Measurements from ENCODE around the gene SLC25A26. TPM values are rescaled to one million over a fixed set of nuclear protein-coding genes. Genes with fewer than 3 reads are reported as not detected.
"Not testable (repeated sequence)": the region's sequence is repeated elsewhere in the genome, so short reads cannot be mapped to it uniquely, and the experiment has no call there.

SLC25A26 gene
- polyA plus RNA-seq, 1 donor (not counting 4 experiments of a cell fraction or from before 2014, with no cell fraction given) = 25.2 TPM

GRCh38 chr3:66303491-66303901 lies 82.7 kb downstream of the SLC25A26 start:
- Histone ChIP-seq H3K4me2 (ENCODE audit: control insufficient read depth, extremely low read depth, insufficient read depth, low read depth, low read length) (no peak overlapping the region), H4K20me1 (ENCODE audit: control insufficient read depth, extremely low read depth, insufficient read depth, low read length) (no peaks in the 10 kb centered on the region)

GRCh38 chr3:66304293-66304692 lies 83.5 kb downstream of the SLC25A26 start:
- no peak for DNase-seq (ENCODE audit: low read depth, low spot score)
- H3K4me1 ChIP-seq (ENCODE audit: control insufficient read depth, extremely low read depth, insufficient read depth, low read length) = no peaks in the 10 kb centered on the region
- H3K27ac ChIP-seq (ENCODE audit: control insufficient read depth, insufficient read depth, low read length) = no peak overlapping the region
- no peaks in the 10 kb centered on the region for H3K36me3 ChIP-seq (ENCODE audit: control insufficient read depth in 2 of 2, extremely low read depth in 1 of 2, insufficient read depth in 2 of 2, low read length in 2 of 2)
- no peaks in the 10 kb centered on the region for H3K27me3 ChIP-seq (ENCODE audit: control insufficient read depth, extremely low read depth, insufficient read depth, low read length)
- no peaks in the 10 kb centered on the region for H3K79me2 ChIP-seq (ENCODE audit: control insufficient read depth, insufficient read depth, low read length)
- no peak overlapping the region for H3K9ac ChIP-seq (ENCODE audit: control insufficient read depth, extremely low read depth, insufficient read depth, low read length)
- no peaks in the 10 kb centered on the region for H3K9me3 ChIP-seq (ENCODE audit: control insufficient read depth, low read depth, low read length)
- TF ChIP-seq CTCF (optimal IDR thresholded peaks at IDR 0.05 in 1 of 3, IDR thresholded peaks at IDR 0.05 in 1 of 3, conservative IDR thresholded peaks at IDR 0.05 in 1 of 3; ENCODE audit: extremely low read depth in 1 of 3, insufficient read depth in 2 of 3, low read length in 3 of 3) (no peak), EZH2 (IDR thresholded peaks at IDR 0.05; ENCODE audit: low read length) (no peak)
- H4K20me1 ChIP-seq (ENCODE audit: control insufficient read depth, extremely low read depth, insufficient read depth, low read length) = no peaks in the 10 kb centered on the region
- no peak overlapping the region for H2AFZ ChIP-seq (ENCODE audit: control insufficient read depth, low read length)
- no peak overlapping the region for H3K4me2 ChIP-seq (ENCODE audit: control insufficient read depth, extremely low read depth, insufficient read depth, low read depth, low read length)
- no peaks in the 10 kb centered on the region for H3K9me1 ChIP-seq (ENCODE audit: control insufficient read depth, extremely low read depth, insufficient read depth, low read length)
- no peak for FAIRE-seq
- dilution Hi-C loops (cut with MboI; ENCODE audit: extremely low pct_ligation_motif_present, low sequenced_read_pairs) = no loop called here
- no peak overlapping the region for H3K4me3 ChIP-seq (ENCODE audit: control insufficient read depth in 2 of 3, extremely low read depth in 1 of 3, insufficient read depth in 2 of 3, low read depth in 1 of 3, low read length in 3 of 3)

More at GRCh38 chr3:66303491-66303901, 82.7 kb downstream of the SLC25A26 start:
- Histone ChIP-seq H3K27me3 (ENCODE audit: control insufficient read depth, extremely low read depth, insufficient read depth, low read length) (no peaks in the 10 kb centered on the region), H3K9me1 (ENCODE audit: control insufficient read depth, extremely low read depth, insufficient read depth, low read length) (no peaks in the 10 kb centered on the region), H3K4me3 (ENCODE audit: control insufficient read depth in 2 of 3, extremely low read depth in 1 of 3, insufficient read depth in 2 of 3, low read depth in 1 of 3, low read length in 3 of 3) (no peak overlapping the region), H2AFZ (ENCODE audit: control insufficient read depth, low read length) (no peak overlapping the region), H3K79me2 (ENCODE audit: control insufficient read depth, insufficient read depth, low read length) (no peaks in the 10 kb centered on the region), H3K27ac (ENCODE audit: control insufficient read depth, insufficient read depth, low read length) (no peak overlapping the region), H3K4me1 (ENCODE audit: control insufficient read depth, extremely low read depth, insufficient read depth, low read length) (no peaks in the 10 kb centered on the region), H3K9me3 (ENCODE audit: control insufficient read depth, low read depth, low read length) (no peaks in the 10 kb centered on the region), H3K36me3 (ENCODE audit: control insufficient read depth in 2 of 2, extremely low read depth in 1 of 2, insufficient read depth in 2 of 2, low read length in 2 of 2) (no peaks in the 10 kb centered on the region), H3K9ac (ENCODE audit: control insufficient read depth, extremely low read depth, insufficient read depth, low read length) (no peak overlapping the region)
- TF ChIP-seq EZH2 (IDR thresholded peaks at IDR 0.05; ENCODE audit: low read length) = no peak
- TF ChIP-seq CTCF (optimal IDR thresholded peaks at IDR 0.05 in 1 of 3, IDR thresholded peaks at IDR 0.05 in 1 of 3, conservative IDR thresholded peaks at IDR 0.05 in 1 of 3; ENCODE audit: extremely low read depth in 1 of 3, insufficient read depth in 2 of 3, low read length in 3 of 3) = no peak
- DNase-seq (ENCODE audit: low read depth, low spot score) (no peak), FAIRE-seq (no peak)
- dilution Hi-C loops (cut with MboI; ENCODE audit: extremely low pct_ligation_motif_present, low sequenced_read_pairs) = no loop called here

DNA sequence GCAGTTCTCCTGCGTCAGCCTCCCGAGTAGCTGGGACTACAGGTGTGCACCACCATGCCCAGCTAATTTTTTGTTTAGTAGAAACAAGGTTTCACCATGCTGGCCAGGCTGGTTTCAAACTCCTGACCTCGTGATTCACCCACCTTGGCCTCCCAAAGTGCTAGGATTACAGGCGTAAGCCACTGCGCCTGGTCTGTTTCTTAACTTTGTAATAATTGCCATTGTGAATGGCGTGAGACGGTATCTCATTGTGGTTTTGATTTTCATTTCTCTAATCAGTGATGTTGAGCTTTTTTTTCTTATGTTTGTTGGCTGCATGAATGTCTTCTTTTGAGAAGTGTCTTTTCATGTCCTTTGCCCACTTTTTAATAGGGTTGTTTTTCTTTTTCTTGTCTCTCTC lies 85.3 kb downstream of the SLC25A26 start:
- H3K79me2 ChIP-seq (ENCODE audit: control insufficient read depth, insufficient read depth, low read length); H3K27me3 ChIP-seq (ENCODE audit: control insufficient read depth, extremely low read depth, insufficient read depth, low read length); H3K9ac ChIP-seq (ENCODE audit: control insufficient read depth, extremely low read depth, insufficient read depth, low read length); H3K9me1 ChIP-seq (ENCODE audit: control insufficient read depth, extremely low read depth, insufficient read depth, low read length); dilution Hi-C loops (cut with MboI; ENCODE audit: extremely low pct_ligation_motif_present, low sequenced_read_pairs); H4K20me1 ChIP-seq (ENCODE audit: control insufficient read depth, extremely low read depth, insufficient read depth, low read length); H3K4me1 ChIP-seq (ENCODE audit: control insufficient read depth, extremely low read depth, insufficient read depth, low read length); H3K27ac ChIP-seq (ENCODE audit: control insufficient read depth, insufficient read depth, low read length); FAIRE-seq; H3K4me3 ChIP-seq (ENCODE audit: control insufficient read depth in 2 of 3, extremely low read depth in 1 of 3, insufficient read depth in 2 of 3, low read depth in 1 of 3, low read length in 3 of 3); H3K9me3 ChIP-seq (ENCODE audit: control insufficient read depth, low read depth, low read length); H3K36me3 ChIP-seq (ENCODE audit: control insufficient read depth in 2 of 2, extremely low read depth in 1 of 2, insufficient read depth in 2 of 2, low read length in 2 of 2); H3K4me2 ChIP-seq (ENCODE audit: control insufficient read depth, extremely low read depth, insufficient read depth, low read depth, low read length); DNase-seq (ENCODE audit: low read depth, low spot score); H2AFZ ChIP-seq (ENCODE audit: control insufficient read depth, low read length): not testable (repeated sequence)

DNA sequence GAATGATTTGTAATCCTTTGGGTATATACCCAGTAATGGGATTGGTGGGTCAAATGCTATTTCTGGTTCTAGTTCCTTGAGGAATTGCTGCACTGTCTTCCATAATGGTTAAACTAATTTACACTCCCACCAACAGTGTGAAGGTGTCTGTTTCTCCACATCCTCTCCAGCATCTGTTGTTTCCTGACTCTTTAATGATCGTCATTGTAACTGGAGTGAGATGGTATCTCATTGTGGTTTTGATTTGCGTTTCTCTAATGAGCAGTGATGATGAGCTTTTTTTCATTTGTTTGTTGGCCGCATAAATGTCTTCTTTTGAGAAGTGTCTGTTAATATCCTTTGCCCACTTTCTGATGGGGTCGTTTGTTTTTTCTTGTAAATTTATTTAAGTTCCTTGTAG lies 86.2 kb downstream of the SLC25A26 start:
- H3K9me3 ChIP-seq (ENCODE audit: control insufficient read depth, low read depth, low read length); H4K20me1 ChIP-seq (ENCODE audit: control insufficient read depth, extremely low read depth, insufficient read depth, low read length); H3K36me3 ChIP-seq (ENCODE audit: control insufficient read depth in 2 of 2, extremely low read depth in 1 of 2, insufficient read depth in 2 of 2, low read length in 2 of 2); dilution Hi-C loops (cut with MboI; ENCODE audit: extremely low pct_ligation_motif_present, low sequenced_read_pairs); H3K9ac ChIP-seq (ENCODE audit: control insufficient read depth, extremely low read depth, insufficient read depth, low read length); H3K27ac ChIP-seq (ENCODE audit: control insufficient read depth, insufficient read depth, low read length); H3K4me3 ChIP-seq (ENCODE audit: control insufficient read depth in 2 of 3, extremely low read depth in 1 of 3, insufficient read depth in 2 of 3, low read depth in 1 of 3, low read length in 3 of 3); H3K4me1 ChIP-seq (ENCODE audit: control insufficient read depth, extremely low read depth, insufficient read depth, low read length); H3K27me3 ChIP-seq (ENCODE audit: control insufficient read depth, extremely low read depth, insufficient read depth, low read length); DNase-seq (ENCODE audit: low read depth, low spot score); H3K79me2 ChIP-seq (ENCODE audit: control insufficient read depth, insufficient read depth, low read length); H3K9me1 ChIP-seq (ENCODE audit: control insufficient read depth, extremely low read depth, insufficient read depth, low read length); FAIRE-seq; H2AFZ ChIP-seq (ENCODE audit: control insufficient read depth, low read length); H3K4me2 ChIP-seq (ENCODE audit: control insufficient read depth, extremely low read depth, insufficient read depth, low read depth, low read length): not testable (repeated sequence)
